H9 (cell line): ENCODE results near the gene ADGRG7. TPM values are rescaled to one million over a fixed set of nuclear protein-coding genes. Genes with fewer than 3 reads are reported as not detected.

Experiments
- DNase-seq: peaks from one replicate; pipeline ENCODE4 v3.0.0-alpha.2; 2017
- H2AFZ ChIP-seq: one replicate; pipeline ENCODE4 v1.6.1; 2013; ENCODE audit warnings: mild to moderate bottlenecking, low read length, control low read depth, moderate library complexity
- H2AK5ac ChIP-seq: 2 replicates; pipeline ENCODE4 v1.6.1; 2013; ENCODE audit warnings: low read length, control low read depth, mixed read lengths; ENCODE audit not compliant: insufficient read length
- H2BK120ac ChIP-seq: one replicate; pipeline ENCODE4 v1.6.1; 2013; ENCODE audit warnings: low read depth, mild to moderate bottlenecking, low read length, control low read depth, inconsistent platforms; ENCODE audit not compliant: poor library complexity, severe bottlenecking
- H2BK12ac ChIP-seq: 2 replicates; pipeline ENCODE4 v1.6.1; 2013; ENCODE audit warnings: low read length, control low read depth, mixed read lengths, low read depth; ENCODE audit not compliant: insufficient read length
- H2BK15ac ChIP-seq: 2 replicates; pipeline ENCODE4 v1.6.1; 2013; ENCODE audit warnings: low read depth, low read length, control low read depth
- H2BK20ac ChIP-seq: one replicate; pipeline ENCODE4 v1.6.1; 2013; ENCODE audit warnings: low read depth, mild to moderate bottlenecking, low read length, control low read depth, inconsistent platforms; ENCODE audit not compliant: poor library complexity, severe bottlenecking
- H2BK5ac ChIP-seq: 2 replicates; pipeline ENCODE4 v1.6.1; 2013; ENCODE audit warnings: low read length, control low read depth, mixed read lengths; ENCODE audit not compliant: insufficient read length
- H3K14ac ChIP-seq: 2 replicates; pipeline ENCODE4 v1.6.1; 2013; ENCODE audit warnings: low read length, control low read depth; ENCODE audit not compliant: insufficient read depth
- H3K18ac ChIP-seq: 2 replicates; pipeline ENCODE4 v1.6.1; 2013; ENCODE audit warnings: low read depth, mild to moderate bottlenecking, mixed read lengths, low read length, control low read depth; ENCODE audit not compliant: insufficient read length
- H3K23ac ChIP-seq: 2 replicates; pipeline ENCODE4 v1.6.1; 2013; ENCODE audit warnings: low read length, control low read depth, mixed read lengths, low read depth; ENCODE audit not compliant: insufficient read length
- H3K23me2 ChIP-seq: 2 replicates; pipeline ENCODE4 v1.6.1; 2013; ENCODE audit warnings: low read depth, mild to moderate bottlenecking, mixed read lengths, low read length, control low read depth; ENCODE audit not compliant: insufficient read length, poor library complexity, severe bottlenecking
- H3K27ac ChIP-seq: 2 replicates; pipeline ENCODE4 v1.5.1; 2013; ENCODE audit warnings: low read length, control low read depth, mixed read lengths, low read depth; ENCODE audit not compliant: insufficient read length
- H3K27me3 ChIP-seq: 2 replicates; pipeline ENCODE4 v1.6.1; 2013; ENCODE audit warnings: low read length, control low read depth, inconsistent platforms; ENCODE audit not compliant: insufficient read depth
- H3K4ac ChIP-seq: 2 replicates; pipeline ENCODE4 v1.6.1; 2013; ENCODE audit warnings: low read depth, mild to moderate bottlenecking, control low read depth, inconsistent platforms, low read length, moderate library complexity
- H3K4me1 ChIP-seq: 2 replicates; pipeline ENCODE4 v1.6.1; 2013; ENCODE audit warnings: low read length, control low read depth, inconsistent platforms; ENCODE audit not compliant: insufficient read depth
- H3K4me2 ChIP-seq: 2 replicates; pipeline ENCODE4 v1.6.1; 2013; ENCODE audit warnings: low read length, control low read depth, mixed read lengths; ENCODE audit not compliant: insufficient read length, insufficient read depth
- H3K56ac ChIP-seq: 2 replicates; pipeline ENCODE4 v1.6.1; 2013; ENCODE audit warnings: low read depth, mild to moderate bottlenecking, mixed read lengths, low read length, control low read depth; ENCODE audit not compliant: insufficient read length
- H3K79me1 ChIP-seq: 2 replicates; pipeline ENCODE4 v1.6.1; 2013; ENCODE audit warnings: low read depth, mild to moderate bottlenecking, moderate library complexity, low read length, control low read depth, inconsistent platforms; ENCODE audit not compliant: insufficient read depth, poor library complexity, severe bottlenecking
- H3K79me2 ChIP-seq: 2 replicates; pipeline ENCODE4 v1.6.1; 2013; ENCODE audit warnings: low read length, control low read depth, inconsistent platforms; ENCODE audit not compliant: insufficient read depth
- H3K9ac ChIP-seq: 2 replicates; pipeline ENCODE4 v1.6.1; 2013; ENCODE audit warnings: low read length, control low read depth, mixed read lengths; ENCODE audit not compliant: insufficient read length; ENCODE audit errors: extremely low read depth
- H3K9me3 ChIP-seq: one replicate; pipeline ENCODE4 v1.6.1; 2013; ENCODE audit warnings: low read depth, low read length, inconsistent platforms; ENCODE audit not compliant: control insufficient read depth
- H3T11ph ChIP-seq: one replicate; pipeline ENCODE4 v1.6.1; 2013; ENCODE audit warnings: mild to moderate bottlenecking, low read length, control low read depth, inconsistent platforms
- H4K20me1 ChIP-seq: one replicate; pipeline ENCODE4 v1.6.1; 2013; ENCODE audit not compliant: control insufficient read depth, insufficient read length, insufficient read depth
- H4K5ac ChIP-seq: 2 replicates; pipeline ENCODE4 v1.6.1; 2013; ENCODE audit warnings: low read depth, mild to moderate bottlenecking, mixed read lengths, low read length, control low read depth; ENCODE audit not compliant: insufficient read length
- H4K8ac ChIP-seq: replicated peaks from 2 replicates; pipeline ENCODE4 v1.6.1; 2013; ENCODE audit warnings: low read length, control low read depth, mixed read lengths, low read depth; ENCODE audit not compliant: insufficient read length
- H4K91ac ChIP-seq: 2 replicates; pipeline ENCODE4 v1.6.1; 2013; ENCODE audit warnings: low read depth, mild to moderate bottlenecking, moderate library complexity, mixed read lengths, low read length, control low read depth; ENCODE audit not compliant: insufficient read length
- H3K27ac Mint-ChIP-seq, 3 experiments: 2 replicates in 2 of 3; 3 replicates in 1 of 3; pipeline ENCODE4 v1.8.0; 2020 to 2021; ENCODE audit warnings: mixed read lengths in 3 of 3, mild to moderate bottlenecking in 1 of 3, moderate library complexity in 1 of 3
- H3K27me3 Mint-ChIP-seq: 2 replicates; pipeline ENCODE4 v1.8.0; 2021; ENCODE audit warnings: low read depth, mild to moderate bottlenecking, moderate library complexity, mixed read lengths
- H3K36me3 Mint-ChIP-seq, 3 experiments: 2 replicates in 2 of 3; 3 replicates in 1 of 3; pipeline ENCODE4 v1.8.0; 2020 to 2021; ENCODE audit warnings: low read depth in 3 of 3, mixed read lengths in 3 of 3; ENCODE audit not compliant: insufficient read depth in 1 of 3
- H3K4me1 Mint-ChIP-seq, 2 experiments: 2 replicates each; pipeline ENCODE4 v1.8.0; 2020; ENCODE audit warnings: mixed read lengths in 2 of 2
- H3K4me3 Mint-ChIP-seq, 2 experiments: 2 replicates in 1 of 2; 3 replicates in 1 of 2; pipeline ENCODE4 v1.8.0; 2020 to 2021; ENCODE audit warnings: mild to moderate bottlenecking in 2 of 2, mixed read lengths in 2 of 2, moderate library complexity in 1 of 2
- H3K9me3 Mint-ChIP-seq, 2 experiments: 2 replicates in 1 of 2; 3 replicates in 1 of 2; pipeline ENCODE4 v1.8.0; 2020; ENCODE audit warnings: mild to moderate bottlenecking in 2 of 2, mixed read lengths in 2 of 2, moderate library complexity in 1 of 2
- WGBS: extraction: QIAGEN DNeasy Blood & Tissue Kit; methylation state at CpG from one replicate; pipeline ENCODE4 v1.1.7; 2013; ENCODE audit warnings: missing lambda C conversion rate, low lambda C conversion rate, mixed read lengths; ENCODE audit not compliant: insufficient read length; ENCODE audit errors: extremely low coverage; 5-methylcytosine and 5-hydroxymethylcytosine counted together
- total RNA-seq: library from RNA; stranded (reverse); gene quantifications from 2 replicates; pipeline ENCODE4 v1.2.1, GENCODE V29; 2021
- TF ChIP-seq, protein P1 (sequence below): fragments of 200-600 bp; sonication (generic); conservative IDR thresholded peaks from 3 replicates; pipeline ENCODE4 v1.8.0; 2021; ENCODE audit warnings: antibody characterized with exemption, mild to moderate bottlenecking

Gene ADGRG7
- total RNA-seq, 1 experiment from 2014 or later: not detected

DNA sequence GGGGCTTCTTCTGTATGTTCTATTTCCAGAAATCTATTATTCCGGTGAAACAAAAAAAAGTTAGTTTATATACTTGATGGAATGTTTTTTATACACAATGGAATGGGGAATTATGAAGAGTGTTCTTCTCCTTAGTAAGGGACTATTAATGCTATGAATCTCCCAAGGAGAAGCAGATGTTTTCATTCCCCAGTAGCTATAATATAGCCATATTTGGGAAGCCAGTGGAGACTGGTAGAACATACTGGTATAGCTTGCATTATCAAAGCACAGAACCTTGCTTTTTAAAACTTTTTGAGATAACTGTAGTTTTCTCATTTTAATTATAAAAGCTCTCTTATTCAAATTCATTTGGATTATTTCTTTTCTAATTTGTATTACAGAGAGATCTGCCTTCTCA lies 38.3 kb downstream of the ADGRG7 start:
- no peak overlapping the region for H2BK20ac ChIP-seq
- H3K4me3 Mint-ChIP-seq: no peak overlapping the region
- no peaks in the 10 kb centered on the region for H3K27me3 Mint-ChIP-seq
- no peak overlapping the region for H3T11ph ChIP-seq
- no peak overlapping the region for H2BK15ac ChIP-seq
- no peak overlapping the region for H2BK120ac ChIP-seq
- H3K23ac ChIP-seq: no peak overlapping the region
- H3K27ac ChIP-seq: no peak overlapping the region
- no peaks in the 10 kb centered on the region for H3K27me3 ChIP-seq
- peaks cover 2 to 3% of the 10 kb centered on the region in 2 experiments; a peak in 1 of 4 replicates for H3K4me1 Mint-ChIP-seq
- no peak overlapping the region for H4K5ac ChIP-seq
- H3K4me2 ChIP-seq: no peak overlapping the region
- H2BK5ac ChIP-seq: no peak overlapping the region
- no peaks in the 10 kb centered on the region for H3K36me3 Mint-ChIP-seq
- H3K27ac Mint-ChIP-seq: no peak overlapping the region
- no peak overlapping the region for H3K9ac ChIP-seq
- H3K9me3 Mint-ChIP-seq: no peaks in the 10 kb centered on the region
- H3K9me3 ChIP-seq: no peaks in the 10 kb centered on the region
- no peak for DNase-seq
- no peak overlapping the region for H2AK5ac ChIP-seq
- no peak overlapping the region for H3K14ac ChIP-seq
- no peak overlapping the region for H3K4ac ChIP-seq
- no peaks in the 10 kb centered on the region for H4K20me1 ChIP-seq
- H2AFZ ChIP-seq: no peak overlapping the region
- no peak overlapping the region for H3K56ac ChIP-seq
- H4K8ac ChIP-seq: no peak overlapping the region
- no CpG with 5 or more reads among the region's 1 CpG for WGBS
- H3K4me1 ChIP-seq: no peaks in the 10 kb centered on the region
- no peaks in the 10 kb centered on the region for H3K79me2 ChIP-seq
- H3K18ac ChIP-seq: no peak overlapping the region
- TF ChIP-seq, protein P1, sequence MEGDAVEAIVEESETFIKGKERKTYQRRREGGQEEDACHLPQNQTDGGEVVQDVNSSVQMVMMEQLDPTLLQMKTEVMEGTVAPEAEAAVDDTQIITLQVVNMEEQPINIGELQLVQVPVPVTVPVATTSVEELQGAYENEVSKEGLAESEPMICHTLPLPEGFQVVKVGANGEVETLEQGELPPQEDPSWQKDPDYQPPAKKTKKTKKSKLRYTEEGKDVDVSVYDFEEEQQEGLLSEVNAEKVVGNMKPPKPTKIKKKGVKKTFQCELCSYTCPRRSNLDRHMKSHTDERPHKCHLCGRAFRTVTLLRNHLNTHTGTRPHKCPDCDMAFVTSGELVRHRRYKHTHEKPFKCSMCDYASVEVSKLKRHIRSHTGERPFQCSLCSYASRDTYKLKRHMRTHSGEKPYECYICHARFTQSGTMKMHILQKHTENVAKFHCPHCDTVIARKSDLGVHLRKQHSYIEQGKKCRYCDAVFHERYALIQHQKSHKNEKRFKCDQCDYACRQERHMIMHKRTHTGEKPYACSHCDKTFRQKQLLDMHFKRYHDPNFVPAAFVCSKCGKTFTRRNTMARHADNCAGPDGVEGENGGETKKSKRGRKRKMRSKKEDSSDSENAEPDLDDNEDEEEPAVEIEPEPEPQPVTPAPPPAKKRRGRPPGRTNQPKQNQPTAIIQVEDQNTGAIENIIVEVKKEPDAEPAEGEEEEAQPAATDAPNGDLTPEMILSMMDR: no peak
- H4K91ac ChIP-seq: no peak overlapping the region
- H3K23me2 ChIP-seq: no peaks in the 10 kb centered on the region
- no peak overlapping the region for H2BK12ac ChIP-seq
- no peaks in the 10 kb centered on the region for H3K79me1 ChIP-seq
